Neural cell (in vitro differentiated cells): ENCODE measurements around the gene SPOP. TPM values are rescaled to one million over a fixed set of nuclear protein-coding genes. Genes with fewer than 3 reads are reported as not detected.

ENCODE experiments used
- H2AFZ ChIP-seq: fragments of 200-600, 300-800 bp; sonication (generic), shearing (Covaris generic); 2 replicates; pipeline ENCODE4 v1.6.0; 2014; ENCODE audit warnings: low read depth, mild to moderate bottlenecking, antibody characterized with exemption, low read length, moderate library complexity
- H3F3A ChIP-seq: fragments of 200-600 bp; shearing (Covaris generic); 2 replicates; pipeline ENCODE4 v1.6.1; 2016; ENCODE audit warnings: mild to moderate bottlenecking, moderate library complexity, mixed read lengths, antibody characterized with exemption, low read length; ENCODE audit not compliant: insufficient read depth, poor library complexity, severe bottlenecking
- H3K27ac ChIP-seq: fragments of 200-600, 300-800 bp; sonication (generic), shearing (Covaris generic); 2 replicates; pipeline ENCODE4 v1.5.1; 2014; ENCODE audit warnings: mild to moderate bottlenecking, low read length, moderate library complexity
- H3K27me3 ChIP-seq: fragments of 300-800, 200-600 bp; sonication (generic), shearing (Covaris generic); 2 replicates; pipeline ENCODE4 v1.6.0; 2014; ENCODE audit warnings: mild to moderate bottlenecking, low read depth, low read length, moderate library complexity; ENCODE audit not compliant: insufficient read depth
- H3K36me3 ChIP-seq: fragments of 300-800, 200-600 bp; sonication (generic), shearing (Covaris generic); 2 replicates; pipeline ENCODE4 v1.5.1; 2014; ENCODE audit warnings: mild to moderate bottlenecking, antibody characterized with exemption, low read length, moderate library complexity; ENCODE audit not compliant: insufficient read depth
- H3K4me2 ChIP-seq: fragments of 300-800, 200-600 bp; sonication (generic), shearing (Covaris generic); 2 replicates; pipeline ENCODE4 v1.6.0; 2014; ENCODE audit warnings: mild to moderate bottlenecking, low read length
- H3K4me3 ChIP-seq: fragments of 300-800, 200-600 bp; sonication (generic), shearing (Covaris generic); 2 replicates; pipeline ENCODE4 v1.5.1; 2014; ENCODE audit warnings: mild to moderate bottlenecking, low read length, moderate library complexity
- H3K79me2 ChIP-seq: fragments of 200-600 bp; shearing (Covaris generic); replicated peaks from 2 replicates; pipeline ENCODE4 v1.6.0; 2014; ENCODE audit warnings: mild to moderate bottlenecking, low read length, moderate library complexity; ENCODE audit not compliant: insufficient read depth
- H3K9ac ChIP-seq: fragments of 300-800, 200-600 bp; sonication (generic), shearing (Covaris generic); 2 replicates; pipeline ENCODE4 v1.6.1; 2016; ENCODE audit warnings: mild to moderate bottlenecking, low read length, mixed read lengths
- H3K9me2 ChIP-seq: fragments of 200-600 bp; shearing (Covaris generic); 2 replicates; pipeline ENCODE4 v1.6.1; 2016; ENCODE audit warnings: mild to moderate bottlenecking, low read length, mixed read lengths; ENCODE audit not compliant: insufficient read depth
- H3K9me3 ChIP-seq: fragments of 200-600, 300-800 bp; sonication (generic), shearing (Covaris generic); 2 replicates; pipeline ENCODE4 v1.6.1; 2016; ENCODE audit warnings: mild to moderate bottlenecking, mixed run types, low read length, moderate library complexity, mixed read lengths
- H4K20me1 ChIP-seq: fragments of 200-600 bp; shearing (Covaris generic); 2 replicates; pipeline ENCODE4 v1.6.1; 2016; ENCODE audit warnings: mild to moderate bottlenecking, mixed run types; ENCODE audit not compliant: insufficient read depth
- CTCF ChIP-seq: fragments of 450-650 bp; IDR thresholded peaks from 2 replicates; pipeline ENCODE4 v1.5.1; 2014; ENCODE audit warnings: antibody characterized with exemption, mild to moderate bottlenecking, moderate library complexity; ENCODE audit not compliant: poor library complexity, severe bottlenecking
- EP300 ChIP-seq: fragments of 450-650 bp; conservative IDR thresholded peaks from 2 replicates; pipeline ENCODE4 v1.6.1; 2014; ENCODE audit warnings: antibody characterized with exemption, mild to moderate bottlenecking, moderate library complexity; ENCODE audit not compliant: poor library complexity, severe bottlenecking
- EZH2 ChIP-seq: fragments of 200-600, 300-800 bp; shearing (Covaris generic), sonication (generic); IDR thresholded peaks from 2 replicates; pipeline ENCODE4 v1.6.1; 2014; ENCODE audit warnings: antibody characterized with exemption, low read length, borderline replicate concordance, mild to moderate bottlenecking; ENCODE audit not compliant: insufficient read depth, poor library complexity, severe bottlenecking
- MXI1 ChIP-seq: fragments of 450-650 bp; conservative IDR thresholded peaks from 2 replicates; pipeline ENCODE4 v1.6.1; 2014; ENCODE audit warnings: antibody characterized with exemption, mild to moderate bottlenecking; ENCODE audit not compliant: poor library complexity, severe bottlenecking
- POLR2AphosphoS5 ChIP-seq: IDR thresholded peaks from 2 replicates; pipeline ENCODE4 v1.6.1; 2012
- RAD21 ChIP-seq: fragments of 450-650 bp; conservative IDR thresholded peaks from 2 replicates; pipeline ENCODE4 v1.6.1; 2014; ENCODE audit warnings: antibody characterized with exemption, mild to moderate bottlenecking, moderate library complexity
- REST ChIP-seq: IDR thresholded peaks from 2 replicates; pipeline ENCODE4 v1.6.1; 2012; ENCODE audit warnings: borderline replicate concordance
- SMC3 ChIP-seq: fragments of 450-650 bp; conservative IDR thresholded peaks from 2 replicates; pipeline ENCODE4 v1.6.1; 2014; ENCODE audit warnings: antibody characterized with exemption, mild to moderate bottlenecking, moderate library complexity; ENCODE audit not compliant: poor library complexity
- TAF1 ChIP-seq: IDR thresholded peaks from 2 replicates; pipeline ENCODE4 v1.6.1; 2012; ENCODE audit warnings: low read depth
- polyA plus RNA-seq: library from polyadenylated mRNA; depleted of rRNA; stranded (reverse); fragments of >200 nt; gene quantifications from 2 replicates; pipeline ENCODE4 v1.2.3, GENCODE V29; 2014

Gene SPOP
- polyA plus RNA-seq, 1 donor from 2014 or later, result 71.9 TPM

DNA sequence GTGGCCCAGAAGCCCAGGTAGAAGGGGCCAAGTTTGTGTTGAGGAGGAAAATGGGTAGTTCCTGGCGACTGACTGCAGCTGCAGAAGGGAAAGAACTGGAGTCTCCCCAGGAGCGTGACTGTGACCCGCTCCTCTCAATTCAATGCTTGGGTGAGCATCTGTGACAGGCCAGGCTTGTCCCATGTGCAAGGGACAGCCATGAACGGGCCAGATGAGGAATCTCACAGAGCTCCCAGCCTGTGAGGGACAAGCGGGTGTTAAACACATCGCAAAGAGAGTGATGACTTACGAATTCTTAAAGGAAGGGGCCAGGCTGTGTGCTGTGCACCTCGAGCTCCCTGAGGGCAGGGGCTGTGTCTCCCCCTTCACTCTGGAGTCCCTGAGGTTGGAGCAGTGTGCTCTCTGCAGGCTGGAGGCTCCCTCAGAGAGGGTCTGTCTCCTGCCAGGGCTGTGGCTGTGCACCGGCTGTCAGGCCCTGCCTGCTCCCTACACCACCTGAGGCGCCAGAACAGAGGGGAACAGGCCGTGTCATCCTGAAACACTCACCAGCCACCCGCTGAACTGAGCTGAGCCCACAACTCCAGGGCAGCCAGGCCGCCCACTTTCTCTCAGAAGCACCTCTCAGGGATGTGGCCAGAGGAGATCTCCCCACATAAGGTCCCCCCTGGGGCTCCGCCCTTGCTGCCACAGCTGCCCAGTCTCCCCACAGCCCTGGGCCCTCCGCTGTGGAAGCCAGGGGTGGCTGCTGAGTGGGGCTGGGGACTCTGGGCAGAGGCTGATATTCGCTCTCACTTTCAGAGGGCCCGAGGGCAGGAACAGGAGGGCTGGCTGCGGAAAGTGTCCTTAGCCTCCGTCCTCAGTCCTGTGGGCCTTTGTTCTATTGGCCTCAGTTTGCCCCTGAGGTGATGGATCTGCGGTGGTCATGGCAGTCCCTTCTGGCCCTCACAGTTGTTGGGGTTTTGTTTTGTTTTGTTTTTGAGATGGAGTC, 127.9 kb downstream of the SPOP start:
- Histone ChIP-seq H3K27ac (no peak overlapping the region), H2AFZ (no peak overlapping the region), H3K27me3 (no peaks in the 10 kb centered on the region), H4K20me1 (no peaks in the 10 kb centered on the region), H3K9ac (no peak overlapping the region), H3K9me3 (no peaks in the 10 kb centered on the region), H3K9me2 (no peaks in the 10 kb centered on the region), H3F3A (no peaks in the 10 kb centered on the region), H3K4me2 (no peak overlapping the region), H3K79me2 (no peaks in the 10 kb centered on the region), H3K36me3 (no peaks in the 10 kb centered on the region), H3K4me3 (no peak overlapping the region)
- TF ChIP-seq REST (no peak), SMC3 (no peak), EP300 (no peak), EZH2 (no peak), CTCF (no peak)

- H3K27me3 ChIP-seq, result no peaks in the 10 kb centered on the region
- H3K9me3 ChIP-seq, result no peaks in the 10 kb centered on the region
- H2AFZ ChIP-seq, result no peak overlapping the region
- TF ChIP-seq EZH2, result no peak
- no peak for TF ChIP-seq POLR2AphosphoS5
- TF ChIP-seq REST, result no peak
- TF ChIP-seq MXI1, result no peak
- TF ChIP-seq RAD21, result no peak
- TF ChIP-seq CTCF, result no peak
- no peak for TF ChIP-seq TAF1
- TF ChIP-seq EP300, result no peak
- no peak for TF ChIP-seq SMC3
- H3K4me3 ChIP-seq, result no peak overlapping the region
- no peak overlapping the region for H3K27ac ChIP-seq
- no peaks in the 10 kb centered on the region for H3K79me2 ChIP-seq
- no peaks in the 10 kb centered on the region for H3K36me3 ChIP-seq
- H3K9me2 ChIP-seq, result no peaks in the 10 kb centered on the region
- H3F3A ChIP-seq, result no peaks in the 10 kb centered on the region
- H3K9ac ChIP-seq, result no peak overlapping the region
- H3K4me2 ChIP-seq, result no peak overlapping the region
- no peaks in the 10 kb centered on the region for H4K20me1 ChIP-seq
Observed at GRCh38 chr17:49549311-49549605, 128.6 kb downstream of the SPOP start.
